Memory B cell (primary cell): ENCODE results near the gene LIMS1.
A peak's percentile ranks its signal among the peaks of the same experiment; 100 is the strongest.
"Not testable (repeated sequence)": the region's sequence is repeated elsewhere in the genome, so short reads cannot be mapped to it uniquely, and the experiment has no call there.

Source experiments
- ATAC-seq: fragments of 150-1000 bp; cut with Tn5 transposase; 2 replicates; pipeline ENCODE4 v1.10.0; 2021; ENCODE audit warnings: low read depth, mild to moderate bottlenecking, moderate library complexity
- DNase-seq, 2 donors: peaks; one replicate each; pipeline ENCODE4 v3.0.0; 2022; ENCODE audit warnings: low spot score in 2 of 2
- H3K27ac Mint-ChIP-seq: one replicate; pipeline ENCODE4 v1.8.0; 2022; ENCODE audit warnings: mild to moderate bottlenecking, moderate library complexity, mixed read lengths
- H3K27me3 Mint-ChIP-seq: one replicate; pipeline ENCODE4 v1.8.0; 2022; ENCODE audit warnings: mixed read lengths
- H3K36me3 Mint-ChIP-seq: one replicate; pipeline ENCODE4 v1.8.0; 2022; ENCODE audit warnings: mild to moderate bottlenecking, mixed read lengths
- H3K4me1 Mint-ChIP-seq: one replicate; pipeline ENCODE4 v1.8.0; 2022; ENCODE audit warnings: mixed read lengths
- H3K4me3 Mint-ChIP-seq: one replicate; pipeline ENCODE4 v1.8.0; 2022; ENCODE audit warnings: mild to moderate bottlenecking, moderate library complexity, mixed read lengths
- H3K9me3 Mint-ChIP-seq: one replicate; pipeline ENCODE4 v1.8.0; 2022; ENCODE audit warnings: mixed read lengths

Gene LIMS1

DNA sequence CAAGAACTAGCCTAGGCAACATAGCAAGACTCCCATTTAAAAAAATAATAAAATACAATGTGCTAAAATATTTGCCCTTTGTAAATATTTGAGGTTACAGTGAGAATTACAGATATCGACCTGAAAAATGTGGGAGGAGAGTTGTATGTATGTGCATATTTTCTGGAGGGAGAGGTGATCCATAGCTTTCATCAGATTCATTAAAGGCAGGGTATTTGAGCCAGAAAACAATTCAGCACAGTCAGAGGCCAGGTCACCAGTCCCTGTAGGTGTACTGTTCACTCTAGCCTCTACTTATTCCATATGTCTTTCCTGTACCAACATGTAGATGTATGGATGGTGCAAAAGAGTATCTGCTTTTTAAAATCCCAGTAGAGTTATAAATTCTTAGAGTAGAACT is 136.0 kb downstream of the LIMS1 start:
- not testable (repeated sequence) for H3K27ac Mint-ChIP-seq, H3K36me3 Mint-ChIP-seq, H3K4me3 Mint-ChIP-seq, ATAC-seq, H3K27me3 Mint-ChIP-seq, H3K4me1 Mint-ChIP-seq, H3K9me3 Mint-ChIP-seq, DNase-seq

DNA sequence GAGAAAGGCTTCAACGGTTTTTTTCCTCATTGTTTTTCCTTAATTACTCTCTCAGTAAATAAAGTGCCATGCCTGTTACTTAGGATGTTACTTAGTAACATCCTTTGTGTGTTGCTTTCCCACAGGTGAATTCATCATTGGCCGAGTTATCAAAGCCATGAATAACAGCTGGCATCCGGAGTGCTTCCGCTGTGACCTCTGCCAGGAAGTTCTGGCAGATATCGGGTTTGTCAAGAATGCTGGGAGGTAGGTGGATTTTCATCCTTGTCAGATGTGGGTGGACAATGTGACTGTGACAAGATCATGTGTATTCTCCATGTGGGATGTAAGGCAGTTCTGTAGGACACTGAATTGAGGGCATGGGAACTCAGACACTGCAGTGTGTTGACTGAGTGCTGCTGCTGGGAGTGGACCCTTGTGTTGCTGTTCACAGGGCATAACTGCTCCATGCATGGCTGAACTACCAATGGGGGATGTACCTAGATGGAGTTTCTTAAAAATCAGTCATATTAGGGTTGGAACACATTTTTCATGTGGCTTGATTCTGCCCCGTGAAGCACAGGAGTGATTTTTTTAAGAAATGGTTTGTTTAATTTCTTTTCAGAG is 138.0 kb downstream of the LIMS1 start:
- not testable (repeated sequence) for DNase-seq, H3K4me3 Mint-ChIP-seq, H3K4me1 Mint-ChIP-seq, H3K9me3 Mint-ChIP-seq, H3K27me3 Mint-ChIP-seq, ATAC-seq, H3K27ac Mint-ChIP-seq, H3K36me3 Mint-ChIP-seq

DNA sequence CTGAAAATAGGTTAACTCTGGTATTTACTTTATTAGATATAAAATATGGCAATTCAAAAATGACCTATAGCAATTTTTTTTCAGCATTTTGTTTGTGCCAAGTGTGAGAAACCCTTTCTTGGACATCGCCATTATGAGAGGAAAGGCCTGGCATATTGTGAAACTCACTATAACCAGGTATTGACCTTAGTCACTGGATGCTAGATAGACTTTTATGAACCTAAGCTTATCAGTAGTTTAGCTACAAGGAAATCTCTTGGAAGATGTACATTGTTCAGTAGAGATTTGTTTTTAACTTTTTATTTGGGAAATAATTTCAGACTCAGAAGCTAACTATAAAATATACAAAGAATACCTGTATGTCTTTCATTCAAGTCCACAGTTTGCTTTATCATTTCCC is 142.3 kb downstream of the LIMS1 start:
- not testable (repeated sequence) for H3K4me1 Mint-ChIP-seq, H3K9me3 Mint-ChIP-seq, H3K27me3 Mint-ChIP-seq, H3K4me3 Mint-ChIP-seq, ATAC-seq, H3K27ac Mint-ChIP-seq, DNase-seq, H3K36me3 Mint-ChIP-seq

DNA sequence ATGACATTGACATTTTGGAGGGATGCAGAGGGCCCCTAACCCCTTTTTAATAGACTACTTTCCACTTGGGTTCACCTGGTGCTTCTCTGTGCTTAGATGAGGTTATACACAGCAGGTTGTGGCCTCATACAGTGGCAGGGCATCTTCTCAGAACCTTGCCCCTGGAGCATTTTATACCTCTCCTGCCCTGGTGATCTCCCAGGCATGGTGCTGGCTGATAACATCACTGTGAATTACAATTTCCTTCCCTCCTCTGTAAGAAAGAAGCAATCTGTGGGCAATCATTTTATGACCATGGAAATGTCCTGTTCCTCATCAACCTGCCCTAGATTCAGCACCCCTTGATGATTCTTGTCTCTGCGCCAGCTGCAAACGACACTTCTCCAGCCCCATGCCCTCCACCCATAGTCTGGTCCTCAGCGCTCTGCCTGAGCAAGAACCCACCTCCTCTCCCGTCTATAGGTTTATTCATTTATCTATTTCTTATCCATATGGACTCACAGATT is 143.0 kb downstream of the LIMS1 start:
- not testable (repeated sequence) for H3K36me3 Mint-ChIP-seq, ATAC-seq

DNA sequence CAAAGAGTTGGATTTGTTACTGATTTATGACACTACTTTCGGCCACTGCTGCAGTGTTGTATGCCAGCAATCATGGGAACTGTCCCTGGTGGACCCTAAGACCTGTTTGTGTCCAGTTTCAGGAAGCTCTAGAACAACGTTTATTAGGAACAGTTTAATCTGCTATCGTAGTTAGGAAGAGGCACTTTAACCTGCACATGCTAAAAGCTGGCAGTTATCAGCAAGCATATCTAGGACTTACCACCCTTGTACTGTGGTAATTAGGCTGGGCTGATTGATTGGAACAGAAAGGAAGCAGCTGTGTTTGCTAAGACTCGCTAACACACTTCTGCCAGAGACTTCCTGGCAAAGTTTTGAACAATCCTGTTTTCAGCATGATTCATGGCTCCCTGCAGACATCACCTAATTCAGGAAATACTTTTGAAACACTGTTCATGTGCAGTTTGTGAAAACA is 144.0 kb downstream of the LIMS1 start:
- not testable (repeated sequence) for H3K27me3 Mint-ChIP-seq, H3K9me3 Mint-ChIP-seq, H3K4me1 Mint-ChIP-seq, H3K36me3 Mint-ChIP-seq, H3K4me3 Mint-ChIP-seq, DNase-seq, H3K27ac Mint-ChIP-seq, ATAC-seq

More for the DNA sequence above, 143.0 kb downstream of the LIMS1 start:
- not testable (repeated sequence) for H3K9me3 Mint-ChIP-seq, H3K27ac Mint-ChIP-seq, DNase-seq, H3K4me3 Mint-ChIP-seq, H3K4me1 Mint-ChIP-seq, H3K27me3 Mint-ChIP-seq

DNA sequence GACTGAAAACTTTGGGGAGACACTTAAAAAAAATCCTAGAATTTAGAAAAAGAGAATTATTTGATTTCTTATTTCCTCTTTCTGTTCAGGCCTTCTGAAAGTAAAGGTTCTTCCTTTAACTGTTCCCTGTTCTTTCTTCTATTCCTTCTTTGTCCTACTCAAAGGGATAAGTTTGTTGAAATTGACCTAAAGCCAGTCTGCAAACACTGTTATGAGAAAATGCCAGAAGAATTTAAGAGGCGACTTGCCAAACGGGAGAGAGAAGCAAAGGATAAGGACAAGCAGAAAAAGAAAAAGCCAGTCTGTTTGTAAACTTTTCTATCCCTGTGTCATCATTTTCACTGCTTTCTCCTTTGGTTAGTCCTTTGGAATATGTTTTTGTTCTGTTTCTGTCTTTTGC is 146.5 kb downstream of the LIMS1 start:
- not testable (repeated sequence) for H3K9me3 Mint-ChIP-seq, H3K36me3 Mint-ChIP-seq, H3K27ac Mint-ChIP-seq, H3K4me1 Mint-ChIP-seq, ATAC-seq, DNase-seq, H3K27me3 Mint-ChIP-seq, H3K4me3 Mint-ChIP-seq

DNA sequence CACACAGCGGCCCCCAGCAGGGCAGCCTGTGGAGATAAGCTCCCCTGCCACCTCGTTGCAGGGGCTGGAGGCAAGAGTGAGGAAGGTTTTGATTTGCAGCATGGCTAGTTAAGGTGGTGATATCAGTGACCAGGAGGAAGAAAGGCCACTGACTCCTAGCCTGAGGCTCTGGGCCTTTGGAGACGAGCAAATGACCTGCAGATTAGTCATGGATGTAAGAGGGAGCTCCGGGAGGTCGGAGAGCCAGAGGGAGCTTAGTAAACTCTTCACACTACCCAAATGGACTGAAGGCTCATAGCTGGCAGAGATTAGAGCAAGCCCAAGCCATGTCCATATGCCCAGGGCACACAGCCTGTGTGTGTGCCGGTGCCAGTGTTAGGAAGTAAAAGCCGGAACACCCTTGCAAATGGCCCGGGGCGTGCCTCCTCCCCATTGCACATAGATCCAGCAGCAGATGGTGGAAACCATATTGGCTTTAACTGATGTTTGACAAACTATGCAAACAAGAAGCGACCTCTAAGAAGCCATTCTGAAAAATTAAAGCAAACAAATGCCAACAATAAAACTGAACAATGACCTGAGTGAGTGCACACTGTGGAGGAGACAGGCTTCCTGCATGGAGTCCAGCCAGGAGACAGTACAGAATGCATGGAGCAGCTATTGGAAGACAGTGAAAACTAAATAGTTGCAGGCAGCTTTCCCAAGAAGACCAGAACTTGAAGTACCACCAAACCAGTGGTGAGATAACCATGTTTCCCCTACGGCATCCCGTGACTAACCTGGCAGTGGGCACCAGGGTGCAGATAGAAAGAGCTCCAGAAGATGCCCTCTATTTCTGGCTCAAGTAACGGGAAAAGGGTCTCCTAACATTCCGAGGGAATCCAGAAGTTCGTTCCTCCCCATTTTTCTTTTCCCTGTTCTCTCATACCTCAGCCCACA is 154.8 kb downstream of the LIMS1 start:
- H3K27me3 Mint-ChIP-seq, H3K27ac Mint-ChIP-seq, DNase-seq, H3K36me3 Mint-ChIP-seq, H3K4me3 Mint-ChIP-seq, H3K4me1 Mint-ChIP-seq, H3K9me3 Mint-ChIP-seq, ATAC-seq: not testable (repeated sequence)

DNA sequence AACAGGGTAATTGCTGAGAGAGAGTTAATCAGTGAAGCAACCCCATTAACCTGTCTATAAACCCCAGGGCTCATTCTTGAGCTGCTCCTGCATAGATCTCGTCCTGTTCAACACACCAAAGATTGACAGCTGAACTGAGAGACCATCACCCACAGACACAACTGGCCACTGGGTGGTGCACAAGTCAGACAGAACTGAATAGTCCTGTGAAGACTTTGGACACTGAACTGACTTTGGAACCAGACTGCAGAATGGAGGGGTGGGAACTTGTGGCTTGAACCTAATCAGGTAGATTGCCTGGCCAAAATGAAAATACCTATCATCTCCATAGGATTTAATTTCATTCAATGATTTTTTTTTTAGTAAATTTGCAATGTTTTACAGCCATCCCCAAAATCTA is 155.7 kb downstream of the LIMS1 start:
- not testable (repeated sequence) for H3K27ac Mint-ChIP-seq, H3K4me1 Mint-ChIP-seq, H3K4me3 Mint-ChIP-seq, H3K36me3 Mint-ChIP-seq, H3K9me3 Mint-ChIP-seq, H3K27me3 Mint-ChIP-seq, DNase-seq
- ATAC-seq, result peak; percentile 77

DNA sequence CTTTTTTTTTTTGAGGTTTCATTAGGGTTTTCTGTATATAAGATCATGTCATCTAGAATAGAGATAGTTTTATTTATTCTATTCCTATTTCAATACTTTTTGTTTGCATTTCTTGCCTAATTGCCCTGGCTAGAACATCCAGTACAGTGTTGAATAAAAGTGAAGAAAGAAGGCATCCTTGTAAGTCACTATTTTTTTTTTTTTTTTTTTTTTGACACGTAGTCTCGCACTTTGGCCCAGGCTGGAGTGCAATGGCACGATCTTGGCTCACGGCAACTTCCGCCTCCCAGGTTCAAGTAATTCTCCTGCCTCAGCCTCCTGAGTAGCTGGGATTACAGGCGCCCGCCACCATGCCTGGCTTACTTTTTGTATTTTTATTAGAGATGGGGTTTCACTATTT is 157.2 kb downstream of the LIMS1 start:
- ATAC-seq (no peak), DNase-seq (no peak)
- Mint-ChIP-seq H3K9me3 (no peaks in the 10 kb centered on the region), H3K27ac (no peak overlapping the region), H3K27me3 (no peaks in the 10 kb centered on the region), H3K36me3 (peaks cover 3% of the 10 kb centered on the region), H3K4me3 (no peak overlapping the region), H3K4me1 (no peaks in the 10 kb centered on the region)

DNA sequence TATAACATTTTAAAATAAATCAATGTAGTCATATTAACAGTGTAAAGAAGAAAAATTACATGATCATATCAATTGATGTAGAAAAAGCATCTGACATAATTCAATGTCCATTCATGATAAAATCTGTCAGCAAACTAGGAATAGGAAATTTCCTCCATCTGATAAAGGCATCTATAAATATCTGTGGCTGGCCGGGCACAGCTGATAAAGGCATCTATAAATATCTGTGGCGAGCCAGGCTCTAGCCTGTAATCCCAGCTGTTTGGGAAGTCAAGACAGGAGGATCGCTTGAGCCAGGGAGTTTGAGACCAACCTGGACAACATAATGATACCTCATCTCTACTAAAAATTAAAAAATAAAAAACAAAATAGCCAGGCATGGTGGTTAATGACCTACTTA is 166.9 kb downstream of the LIMS1 start:
- no peak overlapping the region for H3K27ac Mint-ChIP-seq
- H3K27me3 Mint-ChIP-seq, result no peaks in the 10 kb centered on the region
- H3K9me3 Mint-ChIP-seq, result no peaks in the 10 kb centered on the region
- H3K36me3 Mint-ChIP-seq, result peaks cover 1% of the 10 kb centered on the region
- H3K4me1 Mint-ChIP-seq, result no peaks in the 10 kb centered on the region
- DNase-seq (no peak), ATAC-seq (no peak)
- no peak overlapping the region for H3K4me3 Mint-ChIP-seq

DNA sequence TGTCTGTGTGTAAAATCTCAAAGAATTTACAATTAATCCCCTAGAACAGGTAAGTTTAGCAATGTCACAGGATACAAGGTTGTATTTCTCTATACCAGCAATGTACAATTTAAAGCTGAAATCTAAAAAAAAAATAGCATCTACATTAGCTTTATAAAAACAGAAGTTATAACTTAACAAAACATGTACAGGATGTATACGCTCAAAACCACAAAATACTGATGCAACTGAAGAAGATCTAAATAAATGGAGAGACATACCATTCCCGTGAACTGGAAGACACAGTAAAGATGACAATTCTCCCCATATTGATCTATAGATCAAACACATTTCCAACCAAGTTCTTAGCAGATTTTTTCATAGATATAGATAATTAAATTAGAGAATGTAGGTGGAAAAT is 167.5 kb downstream of the LIMS1 start:
- Mint-ChIP-seq H3K4me1 (no peaks in the 10 kb centered on the region), H3K4me3 (no peak overlapping the region), H3K27me3 (no peaks in the 10 kb centered on the region), H3K9me3 (no peaks in the 10 kb centered on the region), H3K36me3 (peaks cover 1% of the 10 kb centered on the region), H3K27ac (no peak overlapping the region)
- ATAC-seq (no peak), DNase-seq (no peak)

DNA sequence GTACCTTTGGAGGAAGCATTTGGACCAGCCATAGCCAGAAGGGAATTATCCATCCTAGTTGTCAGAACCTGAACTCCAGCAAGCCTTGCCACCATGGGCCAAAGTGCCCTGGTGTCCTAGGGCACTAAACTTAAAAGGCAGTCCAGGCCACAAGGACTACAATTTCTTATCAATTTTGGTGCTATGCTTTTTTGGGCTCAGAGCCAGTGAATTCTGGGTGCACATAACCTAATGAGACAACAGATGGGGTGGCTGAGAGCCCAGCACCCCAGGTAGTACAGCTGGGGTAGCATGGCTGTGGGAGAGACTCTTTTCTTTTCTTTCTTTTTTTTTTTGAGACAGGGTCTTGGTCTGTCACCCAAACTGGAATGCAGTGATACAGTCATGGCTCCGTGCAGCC is 170.6 kb downstream of the LIMS1 start:
- H3K9me3 Mint-ChIP-seq, result peaks cover 8% of the 10 kb centered on the region
- H3K36me3 Mint-ChIP-seq, result peaks cover 3% of the 10 kb centered on the region
- no peaks in the 10 kb centered on the region for H3K4me1 Mint-ChIP-seq
- DNase-seq, result no peak
- H3K27ac Mint-ChIP-seq, result no peak overlapping the region
- H3K4me3 Mint-ChIP-seq, result no peak overlapping the region
- H3K27me3 Mint-ChIP-seq, result no peaks in the 10 kb centered on the region
- ATAC-seq, result no peak

DNA sequence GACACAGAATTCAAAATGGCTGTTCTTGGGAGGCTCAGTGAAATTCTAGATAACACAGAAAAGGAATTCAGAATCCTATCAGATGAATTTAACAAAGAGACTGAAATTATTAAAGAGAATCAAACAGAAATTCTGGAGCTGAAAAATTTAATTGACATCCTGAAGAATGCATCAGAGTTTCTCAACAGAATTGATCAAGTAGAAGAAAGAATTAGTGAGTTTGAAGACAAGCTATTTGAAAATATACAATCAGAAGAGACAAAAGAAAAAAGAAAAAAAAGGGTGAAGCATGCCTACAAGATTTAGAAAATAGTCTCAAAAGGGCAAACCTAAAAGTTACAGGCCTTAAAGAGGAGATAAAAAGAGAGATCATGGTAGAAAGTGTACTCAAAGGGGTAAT is 173.0 kb downstream of the LIMS1 start:
- no peak for ATAC-seq
- no peak overlapping the region for H3K4me3 Mint-ChIP-seq
- H3K27ac Mint-ChIP-seq, result no peak overlapping the region

DNA sequence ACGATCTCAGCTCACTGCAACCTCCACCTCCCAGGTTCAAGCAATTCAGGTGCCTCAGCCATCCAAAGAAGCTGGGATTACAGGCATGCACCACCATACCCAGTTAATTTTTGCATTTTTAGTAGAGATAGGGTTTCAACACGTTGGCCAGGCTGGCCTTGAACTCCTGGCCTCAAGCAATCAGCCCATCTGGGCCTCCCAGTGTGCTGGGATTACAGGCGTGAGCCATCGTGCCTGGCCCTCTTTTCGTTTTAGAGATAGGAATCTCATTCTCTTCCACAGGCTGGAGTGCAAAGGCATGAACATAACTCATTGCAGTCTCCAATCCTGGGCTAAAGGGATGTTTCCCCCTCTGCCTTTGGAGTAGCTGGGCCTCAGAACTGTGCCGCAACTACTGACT is 182.7 kb downstream of the LIMS1 start:
- not testable (repeated sequence) for H3K27ac Mint-ChIP-seq, H3K4me1 Mint-ChIP-seq, H3K9me3 Mint-ChIP-seq, H3K27me3 Mint-ChIP-seq, H3K36me3 Mint-ChIP-seq, DNase-seq, H3K4me3 Mint-ChIP-seq, ATAC-seq

More for the DNA sequence above, 173.0 kb downstream of the LIMS1 start:
- no peak for DNase-seq
- H3K9me3 Mint-ChIP-seq, result peaks cover 8% of the 10 kb centered on the region
- H3K36me3 Mint-ChIP-seq, result peaks cover 3% of the 10 kb centered on the region
- H3K4me1 Mint-ChIP-seq, result no peaks in the 10 kb centered on the region
- no peaks in the 10 kb centered on the region for H3K27me3 Mint-ChIP-seq
